H9 (cell line): ENCODE measurements around the gene VEZT. TPM values are rescaled to one million over a fixed set of nuclear protein-coding genes. Genes with fewer than 3 reads are reported as not detected.
A peak's percentile ranks its signal among the peaks of the same experiment; 100 is the strongest.

Experiments
- DNase-seq: peaks from one replicate; pipeline ENCODE4 v3.0.0-alpha.2; 2017
- H2AFZ ChIP-seq: one replicate; pipeline ENCODE4 v1.6.1; 2013; ENCODE audit warnings: mild to moderate bottlenecking, low read length, control low read depth, moderate library complexity
- H2AK5ac ChIP-seq: 2 replicates; pipeline ENCODE4 v1.6.1; 2013; ENCODE audit warnings: low read length, control low read depth, mixed read lengths; ENCODE audit not compliant: insufficient read length
- H2BK120ac ChIP-seq: one replicate; pipeline ENCODE4 v1.6.1; 2013; ENCODE audit warnings: low read depth, mild to moderate bottlenecking, low read length, control low read depth, inconsistent platforms; ENCODE audit not compliant: poor library complexity, severe bottlenecking
- H2BK12ac ChIP-seq: 2 replicates; pipeline ENCODE4 v1.6.1; 2013; ENCODE audit warnings: low read length, control low read depth, mixed read lengths, low read depth; ENCODE audit not compliant: insufficient read length
- H2BK15ac ChIP-seq: 2 replicates; pipeline ENCODE4 v1.6.1; 2013; ENCODE audit warnings: low read depth, low read length, control low read depth
- H2BK20ac ChIP-seq: one replicate; pipeline ENCODE4 v1.6.1; 2013; ENCODE audit warnings: low read depth, mild to moderate bottlenecking, low read length, control low read depth, inconsistent platforms; ENCODE audit not compliant: poor library complexity, severe bottlenecking
- H2BK5ac ChIP-seq: 2 replicates; pipeline ENCODE4 v1.6.1; 2013; ENCODE audit warnings: low read length, control low read depth, mixed read lengths; ENCODE audit not compliant: insufficient read length
- H3K14ac ChIP-seq: 2 replicates; pipeline ENCODE4 v1.6.1; 2013; ENCODE audit warnings: low read length, control low read depth; ENCODE audit not compliant: insufficient read depth
- H3K18ac ChIP-seq: 2 replicates; pipeline ENCODE4 v1.6.1; 2013; ENCODE audit warnings: low read depth, mild to moderate bottlenecking, mixed read lengths, low read length, control low read depth; ENCODE audit not compliant: insufficient read length
- H3K23ac ChIP-seq: 2 replicates; pipeline ENCODE4 v1.6.1; 2013; ENCODE audit warnings: low read length, control low read depth, mixed read lengths, low read depth; ENCODE audit not compliant: insufficient read length
- H3K23me2 ChIP-seq: 2 replicates; pipeline ENCODE4 v1.6.1; 2013; ENCODE audit warnings: low read depth, mild to moderate bottlenecking, mixed read lengths, low read length, control low read depth; ENCODE audit not compliant: insufficient read length, poor library complexity, severe bottlenecking
- H3K27ac ChIP-seq: 2 replicates; pipeline ENCODE4 v1.5.1; 2013; ENCODE audit warnings: low read length, control low read depth, mixed read lengths, low read depth; ENCODE audit not compliant: insufficient read length
- H3K27me3 ChIP-seq: 2 replicates; pipeline ENCODE4 v1.6.1; 2013; ENCODE audit warnings: low read length, control low read depth, inconsistent platforms; ENCODE audit not compliant: insufficient read depth
- H3K4ac ChIP-seq: 2 replicates; pipeline ENCODE4 v1.6.1; 2013; ENCODE audit warnings: low read depth, mild to moderate bottlenecking, control low read depth, inconsistent platforms, low read length, moderate library complexity
- H3K4me1 ChIP-seq: 2 replicates; pipeline ENCODE4 v1.6.1; 2013; ENCODE audit warnings: low read length, control low read depth, inconsistent platforms; ENCODE audit not compliant: insufficient read depth
- H3K4me2 ChIP-seq: 2 replicates; pipeline ENCODE4 v1.6.1; 2013; ENCODE audit warnings: low read length, control low read depth, mixed read lengths; ENCODE audit not compliant: insufficient read length, insufficient read depth
- H3K56ac ChIP-seq: 2 replicates; pipeline ENCODE4 v1.6.1; 2013; ENCODE audit warnings: low read depth, mild to moderate bottlenecking, mixed read lengths, low read length, control low read depth; ENCODE audit not compliant: insufficient read length
- H3K79me1 ChIP-seq: 2 replicates; pipeline ENCODE4 v1.6.1; 2013; ENCODE audit warnings: low read depth, mild to moderate bottlenecking, moderate library complexity, low read length, control low read depth, inconsistent platforms; ENCODE audit not compliant: insufficient read depth, poor library complexity, severe bottlenecking
- H3K79me2 ChIP-seq: 2 replicates; pipeline ENCODE4 v1.6.1; 2013; ENCODE audit warnings: low read length, control low read depth, inconsistent platforms; ENCODE audit not compliant: insufficient read depth
- H3K9ac ChIP-seq: 2 replicates; pipeline ENCODE4 v1.6.1; 2013; ENCODE audit warnings: low read length, control low read depth, mixed read lengths; ENCODE audit not compliant: insufficient read length; ENCODE audit errors: extremely low read depth
- H3K9me3 ChIP-seq: one replicate; pipeline ENCODE4 v1.6.1; 2013; ENCODE audit warnings: low read depth, low read length, inconsistent platforms; ENCODE audit not compliant: control insufficient read depth
- H3T11ph ChIP-seq: one replicate; pipeline ENCODE4 v1.6.1; 2013; ENCODE audit warnings: mild to moderate bottlenecking, low read length, control low read depth, inconsistent platforms
- H4K20me1 ChIP-seq: one replicate; pipeline ENCODE4 v1.6.1; 2013; ENCODE audit not compliant: control insufficient read depth, insufficient read length, insufficient read depth
- H4K5ac ChIP-seq: 2 replicates; pipeline ENCODE4 v1.6.1; 2013; ENCODE audit warnings: low read depth, mild to moderate bottlenecking, mixed read lengths, low read length, control low read depth; ENCODE audit not compliant: insufficient read length
- H4K8ac ChIP-seq: replicated peaks from 2 replicates; pipeline ENCODE4 v1.6.1; 2013; ENCODE audit warnings: low read length, control low read depth, mixed read lengths, low read depth; ENCODE audit not compliant: insufficient read length
- H4K91ac ChIP-seq: 2 replicates; pipeline ENCODE4 v1.6.1; 2013; ENCODE audit warnings: low read depth, mild to moderate bottlenecking, moderate library complexity, mixed read lengths, low read length, control low read depth; ENCODE audit not compliant: insufficient read length
- H3K27ac Mint-ChIP-seq, 3 experiments: 2 replicates in 2 of 3; 3 replicates in 1 of 3; pipeline ENCODE4 v1.8.0; 2020 to 2021; ENCODE audit warnings: mixed read lengths in 3 of 3, mild to moderate bottlenecking in 1 of 3, moderate library complexity in 1 of 3
- H3K27me3 Mint-ChIP-seq: 2 replicates; pipeline ENCODE4 v1.8.0; 2021; ENCODE audit warnings: low read depth, mild to moderate bottlenecking, moderate library complexity, mixed read lengths
- H3K36me3 Mint-ChIP-seq, 3 experiments: 2 replicates in 2 of 3; 3 replicates in 1 of 3; pipeline ENCODE4 v1.8.0; 2020 to 2021; ENCODE audit warnings: low read depth in 3 of 3, mixed read lengths in 3 of 3; ENCODE audit not compliant: insufficient read depth in 1 of 3
- H3K4me1 Mint-ChIP-seq, 2 experiments: 2 replicates each; pipeline ENCODE4 v1.8.0; 2020; ENCODE audit warnings: mixed read lengths in 2 of 2
- H3K4me3 Mint-ChIP-seq, 2 experiments: 2 replicates in 1 of 2; 3 replicates in 1 of 2; pipeline ENCODE4 v1.8.0; 2020 to 2021; ENCODE audit warnings: mild to moderate bottlenecking in 2 of 2, mixed read lengths in 2 of 2, moderate library complexity in 1 of 2
- H3K9me3 Mint-ChIP-seq, 2 experiments: 2 replicates in 1 of 2; 3 replicates in 1 of 2; pipeline ENCODE4 v1.8.0; 2020; ENCODE audit warnings: mild to moderate bottlenecking in 2 of 2, mixed read lengths in 2 of 2, moderate library complexity in 1 of 2
- CTCF ChIP-seq: fragments of 200-600 bp; sonication (generic); conservative IDR thresholded peaks from 3 replicates; pipeline ENCODE4 v1.8.0; 2021; ENCODE audit warnings: antibody characterized with exemption, mild to moderate bottlenecking
- WGBS: extraction: QIAGEN DNeasy Blood & Tissue Kit; methylation state at CpG from one replicate; pipeline ENCODE4 v1.1.7; 2013; ENCODE audit warnings: missing lambda C conversion rate, low lambda C conversion rate, mixed read lengths; ENCODE audit not compliant: insufficient read length; ENCODE audit errors: extremely low coverage; 5-methylcytosine and 5-hydroxymethylcytosine counted together
- total RNA-seq: library from RNA; stranded (reverse); gene quantifications from 2 replicates; pipeline ENCODE4 v1.2.1, GENCODE V29; 2021

The VEZT gene
- total RNA-seq, 1 experiment from 2014 or later, result 69.8 TPM

- Histone ChIP-seq H3K14ac (no peak overlapping the region), H3K79me2 (peaks cover 3% of the 10 kb centered on the region; the same call in 1 of the 2 replicates), H3K56ac (no peak overlapping the region), H3K79me1 (no peaks in the 10 kb centered on the region), H3T11ph (no peak overlapping the region), H3K23me2 (no peaks in the 10 kb centered on the region), H4K20me1 (no peaks in the 10 kb centered on the region), H3K27me3 (no peaks in the 10 kb centered on the region), H4K8ac (no peak overlapping the region), H4K5ac (no peak overlapping the region), H2BK20ac (no peak overlapping the region), H2AFZ (no peak overlapping the region), H3K27ac (no peak overlapping the region), H3K4me1 (peaks cover 19% of the 10 kb centered on the region; the same call in 1 of the 2 replicates), H3K23ac (no peak overlapping the region), H2BK12ac (no peak overlapping the region), H2BK120ac (no peak overlapping the region), H3K9me3 (no peaks in the 10 kb centered on the region), H2BK15ac (no peak overlapping the region), H4K91ac (no peak overlapping the region), H3K4me2 (no peak overlapping the region), H3K4ac (no peak overlapping the region), H2AK5ac (no peak overlapping the region), H2BK5ac (no peak overlapping the region), H3K9ac (no peak overlapping the region), H3K18ac (no peak overlapping the region)
- Mint-ChIP-seq H3K9me3 (no peaks in the 10 kb centered on the region), H3K36me3 (peaks cover 0 to 8% (median 5%) of the 10 kb centered on the region in 3 experiments; a peak in 2 of 7 replicates), H3K4me1 (peaks cover 65% of the 10 kb centered on the region in 2 experiments), H3K4me3 (peak overlapping the region in 1 of 2 experiments; percentile 11; a peak in 1 of 5 replicates), H3K27ac (peak overlapping the region; percentile 69 to 93 (median 76); a peak in 5 of 7 replicates), H3K27me3 (no peaks in the 10 kb centered on the region)
- no peak for DNase-seq
- TF ChIP-seq CTCF, result no peak
- WGBS, result 100% methylated on average over 1 of the region's 5 CpGs
These were observed 17.3 kb upstream of the VEZT start for GRCh38 chr12:95200128-95200894.
